EH (cell line): ENCODE data around the gene TANGO2.

Experiments
- DNase-seq: peaks from one replicate; pipeline ENCODE4 v3.0.0-alpha.2; 2015; ENCODE audit warnings: low read depth

TANGO2 gene

GRCh38 chr22:20046730-20047129 is 25.8 kb downstream of the TANGO2 start:
- no peak for DNase-seq

- DNase-seq, result no peak
Measured at GRCh38 chr22:20051927-20052308, 31.0 kb downstream of the TANGO2 start.

GRCh38 chr22:20052309-20053259 is 31.7 kb downstream of the TANGO2 start:
- DNase-seq, result no peak

GRCh38 chr22:20053407-20054033 is 32.6 kb downstream of the TANGO2 start:
- no peak for DNase-seq

- no peak for DNase-seq
Measured at GRCh38 chr22:20054034-20054427, 33.1 kb downstream of the TANGO2 start.

- DNase-seq, result no peak
Measured at GRCh38 chr22:20054485-20054884, 33.6 kb downstream of the TANGO2 start.

GRCh38 chr22:20055144-20055543 is 34.2 kb downstream of the TANGO2 start:
- DNase-seq, result no peak

GRCh38 chr22:20055654-20056053 is 34.7 kb downstream of the TANGO2 start:
- no peak for DNase-seq

GRCh38 chr22:20056161-20056560 is 35.3 kb downstream of the TANGO2 start:
- DNase-seq, result no peak

- no peak for DNase-seq
Measured at GRCh38 chr22:20056696-20057386, 35.9 kb downstream of the TANGO2 start.

- no peak for DNase-seq
Measured at GRCh38 chr22:20057596-20058268, 36.8 kb downstream of the TANGO2 start.

- no peak for DNase-seq
Measured at GRCh38 chr22:20058989-20059770, 38.3 kb downstream of the TANGO2 start.

- no peak for DNase-seq
Measured at GRCh38 chr22:20060700-20061480, 40.0 kb downstream of the TANGO2 start.

GRCh38 chr22:20061481-20061861 is 40.6 kb downstream of the TANGO2 start:
- peak; percentile 17 for DNase-seq

- DNase-seq, result no peak
Measured at GRCh38 chr22:20062043-20062765, 41.3 kb downstream of the TANGO2 start.

GRCh38 chr22:20062766-20063083 is 41.8 kb downstream of the TANGO2 start:
- peak; percentile 64 for DNase-seq

- no peak for DNase-seq
Measured at GRCh38 chr22:20063271-20064139, 42.6 kb downstream of the TANGO2 start.

GRCh38 chr22:20064140-20064480 is 43.2 kb downstream of the TANGO2 start:
- no peak for DNase-seq

- no peak for DNase-seq
Measured at GRCh38 chr22:20064545-20065262, 43.8 kb downstream of the TANGO2 start.
